RWPE1 (cell line): ENCODE results near the gene ANO6.

Experiments
- CTCF ChIA-PET: fragments of 350-600 bp; sonication (Branson Sonifier 250); formaldehyde crosslinking; extraction: SDS; loops from one replicate; lab custom pipeline; 2021; lab: Yijun Ruan, JAX
- POLR2A ChIA-PET: fragments of 400-600 bp; formaldehyde crosslinking; extraction: SDS; loops from one replicate; lab custom pipeline; 2020; ENCODE audit warnings: antibody characterized with exemption; ENCODE audit not compliant: low non-redundant PET; lab: Yijun Ruan, JAX
- DNase-seq: peaks from one replicate; pipeline ENCODE4 v3.0.0; 2012; ENCODE audit warnings: low spot score
- H3K27ac ChIP-seq: fragments of 450-650 bp; 2 replicates; pipeline ENCODE4 v1.5.1; 2017
- CTCF ChIP-seq: fragments of 450-650 bp; conservative IDR thresholded peaks from 2 replicates; pipeline ENCODE4 v1.5.1; 2017; ENCODE audit warnings: low read depth, mild to moderate bottlenecking

Gene ANO6

GRCh38 chr12:45478931-45479330 is 263.0 kb downstream of the ANO6 start:
- POLR2A ChIA-PET, result no interaction called here
- no peak overlapping the region for H3K27ac ChIP-seq
- TF ChIP-seq CTCF, result no peak
- no peak for DNase-seq
- CTCF ChIA-PET, result no interaction called here

GRCh38 chr12:45481746-45482145 is 265.9 kb downstream of the ANO6 start:
- TF ChIP-seq CTCF, result no peak
- no peak overlapping the region for H3K27ac ChIP-seq
- no peak for DNase-seq
- ChIA-PET POLR2A (no interaction called here), CTCF (no interaction called here)

- DNase-seq, result no peak
- CTCF ChIA-PET, result no interaction called here
- H3K27ac ChIP-seq, result no peak overlapping the region
- TF ChIP-seq CTCF, result no peak
- POLR2A ChIA-PET, result no interaction called here
Observed at GRCh38 chr12:45483571-45483970, 267.7 kb downstream of the ANO6 start.
